H9 (cell line): Measurements from ENCODE around the gene MIPOL1. TPM values are rescaled to one million over a fixed set of nuclear protein-coding genes. Genes with fewer than 3 reads are reported as not detected.

Source experiments
- DNase-seq: peaks from one replicate; pipeline ENCODE4 v3.0.0-alpha.2; 2017
- H2AFZ ChIP-seq: one replicate; pipeline ENCODE4 v1.6.1; 2013; ENCODE audit warnings: mild to moderate bottlenecking, low read length, control low read depth, moderate library complexity
- H2AK5ac ChIP-seq: 2 replicates; pipeline ENCODE4 v1.6.1; 2013; ENCODE audit warnings: low read length, control low read depth, mixed read lengths; ENCODE audit not compliant: insufficient read length
- H2BK120ac ChIP-seq: one replicate; pipeline ENCODE4 v1.6.1; 2013; ENCODE audit warnings: low read depth, mild to moderate bottlenecking, low read length, control low read depth, inconsistent platforms; ENCODE audit not compliant: poor library complexity, severe bottlenecking
- H2BK12ac ChIP-seq: 2 replicates; pipeline ENCODE4 v1.6.1; 2013; ENCODE audit warnings: low read length, control low read depth, mixed read lengths, low read depth; ENCODE audit not compliant: insufficient read length
- H2BK15ac ChIP-seq: 2 replicates; pipeline ENCODE4 v1.6.1; 2013; ENCODE audit warnings: low read depth, low read length, control low read depth
- H2BK20ac ChIP-seq: one replicate; pipeline ENCODE4 v1.6.1; 2013; ENCODE audit warnings: low read depth, mild to moderate bottlenecking, low read length, control low read depth, inconsistent platforms; ENCODE audit not compliant: poor library complexity, severe bottlenecking
- H2BK5ac ChIP-seq: 2 replicates; pipeline ENCODE4 v1.6.1; 2013; ENCODE audit warnings: low read length, control low read depth, mixed read lengths; ENCODE audit not compliant: insufficient read length
- H3K14ac ChIP-seq: 2 replicates; pipeline ENCODE4 v1.6.1; 2013; ENCODE audit warnings: low read length, control low read depth; ENCODE audit not compliant: insufficient read depth
- H3K18ac ChIP-seq: 2 replicates; pipeline ENCODE4 v1.6.1; 2013; ENCODE audit warnings: low read depth, mild to moderate bottlenecking, mixed read lengths, low read length, control low read depth; ENCODE audit not compliant: insufficient read length
- H3K23ac ChIP-seq: 2 replicates; pipeline ENCODE4 v1.6.1; 2013; ENCODE audit warnings: low read length, control low read depth, mixed read lengths, low read depth; ENCODE audit not compliant: insufficient read length
- H3K23me2 ChIP-seq: 2 replicates; pipeline ENCODE4 v1.6.1; 2013; ENCODE audit warnings: low read depth, mild to moderate bottlenecking, mixed read lengths, low read length, control low read depth; ENCODE audit not compliant: insufficient read length, poor library complexity, severe bottlenecking
- H3K27ac ChIP-seq: 2 replicates; pipeline ENCODE4 v1.5.1; 2013; ENCODE audit warnings: low read length, control low read depth, mixed read lengths, low read depth; ENCODE audit not compliant: insufficient read length
- H3K27me3 ChIP-seq: 2 replicates; pipeline ENCODE4 v1.6.1; 2013; ENCODE audit warnings: low read length, control low read depth, inconsistent platforms; ENCODE audit not compliant: insufficient read depth
- H3K4ac ChIP-seq: 2 replicates; pipeline ENCODE4 v1.6.1; 2013; ENCODE audit warnings: low read depth, mild to moderate bottlenecking, control low read depth, inconsistent platforms, low read length, moderate library complexity
- H3K4me1 ChIP-seq: 2 replicates; pipeline ENCODE4 v1.6.1; 2013; ENCODE audit warnings: low read length, control low read depth, inconsistent platforms; ENCODE audit not compliant: insufficient read depth
- H3K4me2 ChIP-seq: 2 replicates; pipeline ENCODE4 v1.6.1; 2013; ENCODE audit warnings: low read length, control low read depth, mixed read lengths; ENCODE audit not compliant: insufficient read length, insufficient read depth
- H3K56ac ChIP-seq: 2 replicates; pipeline ENCODE4 v1.6.1; 2013; ENCODE audit warnings: low read depth, mild to moderate bottlenecking, mixed read lengths, low read length, control low read depth; ENCODE audit not compliant: insufficient read length
- H3K79me1 ChIP-seq: 2 replicates; pipeline ENCODE4 v1.6.1; 2013; ENCODE audit warnings: low read depth, mild to moderate bottlenecking, moderate library complexity, low read length, control low read depth, inconsistent platforms; ENCODE audit not compliant: insufficient read depth, poor library complexity, severe bottlenecking
- H3K79me2 ChIP-seq: 2 replicates; pipeline ENCODE4 v1.6.1; 2013; ENCODE audit warnings: low read length, control low read depth, inconsistent platforms; ENCODE audit not compliant: insufficient read depth
- H3K9ac ChIP-seq: 2 replicates; pipeline ENCODE4 v1.6.1; 2013; ENCODE audit warnings: low read length, control low read depth, mixed read lengths; ENCODE audit not compliant: insufficient read length; ENCODE audit errors: extremely low read depth
- H3K9me3 ChIP-seq: one replicate; pipeline ENCODE4 v1.6.1; 2013; ENCODE audit warnings: low read depth, low read length, inconsistent platforms; ENCODE audit not compliant: control insufficient read depth
- H3T11ph ChIP-seq: one replicate; pipeline ENCODE4 v1.6.1; 2013; ENCODE audit warnings: mild to moderate bottlenecking, low read length, control low read depth, inconsistent platforms
- H4K20me1 ChIP-seq: one replicate; pipeline ENCODE4 v1.6.1; 2013; ENCODE audit not compliant: control insufficient read depth, insufficient read length, insufficient read depth
- H4K5ac ChIP-seq: 2 replicates; pipeline ENCODE4 v1.6.1; 2013; ENCODE audit warnings: low read depth, mild to moderate bottlenecking, mixed read lengths, low read length, control low read depth; ENCODE audit not compliant: insufficient read length
- H4K8ac ChIP-seq: replicated peaks from 2 replicates; pipeline ENCODE4 v1.6.1; 2013; ENCODE audit warnings: low read length, control low read depth, mixed read lengths, low read depth; ENCODE audit not compliant: insufficient read length
- H4K91ac ChIP-seq: 2 replicates; pipeline ENCODE4 v1.6.1; 2013; ENCODE audit warnings: low read depth, mild to moderate bottlenecking, moderate library complexity, mixed read lengths, low read length, control low read depth; ENCODE audit not compliant: insufficient read length
- H3K27ac Mint-ChIP-seq, 3 experiments: 2 replicates in 2 of 3; 3 replicates in 1 of 3; pipeline ENCODE4 v1.8.0; 2020 to 2021; ENCODE audit warnings: mixed read lengths in 3 of 3, mild to moderate bottlenecking in 1 of 3, moderate library complexity in 1 of 3
- H3K27me3 Mint-ChIP-seq: 2 replicates; pipeline ENCODE4 v1.8.0; 2021; ENCODE audit warnings: low read depth, mild to moderate bottlenecking, moderate library complexity, mixed read lengths
- H3K36me3 Mint-ChIP-seq, 3 experiments: 2 replicates in 2 of 3; 3 replicates in 1 of 3; pipeline ENCODE4 v1.8.0; 2020 to 2021; ENCODE audit warnings: low read depth in 3 of 3, mixed read lengths in 3 of 3; ENCODE audit not compliant: insufficient read depth in 1 of 3
- H3K4me1 Mint-ChIP-seq, 2 experiments: 2 replicates each; pipeline ENCODE4 v1.8.0; 2020; ENCODE audit warnings: mixed read lengths in 2 of 2
- H3K4me3 Mint-ChIP-seq, 2 experiments: 2 replicates in 1 of 2; 3 replicates in 1 of 2; pipeline ENCODE4 v1.8.0; 2020 to 2021; ENCODE audit warnings: mild to moderate bottlenecking in 2 of 2, mixed read lengths in 2 of 2, moderate library complexity in 1 of 2
- H3K9me3 Mint-ChIP-seq, 2 experiments: 2 replicates in 1 of 2; 3 replicates in 1 of 2; pipeline ENCODE4 v1.8.0; 2020; ENCODE audit warnings: mild to moderate bottlenecking in 2 of 2, mixed read lengths in 2 of 2, moderate library complexity in 1 of 2
- WGBS: extraction: QIAGEN DNeasy Blood & Tissue Kit; methylation state at CpG from one replicate; pipeline ENCODE4 v1.1.7; 2013; ENCODE audit warnings: missing lambda C conversion rate, low lambda C conversion rate, mixed read lengths; ENCODE audit not compliant: insufficient read length; ENCODE audit errors: extremely low coverage; 5-methylcytosine and 5-hydroxymethylcytosine counted together
- total RNA-seq: library from RNA; stranded (reverse); gene quantifications from 2 replicates; pipeline ENCODE4 v1.2.1, GENCODE V29; 2021
- TF ChIP-seq, protein P1 (sequence below): fragments of 200-600 bp; sonication (generic); conservative IDR thresholded peaks from 3 replicates; pipeline ENCODE4 v1.8.0; 2021; ENCODE audit warnings: antibody characterized with exemption, mild to moderate bottlenecking

MIPOL1 gene
- total RNA-seq, 1 experiment from 2014 or later: 15.6 TPM

DNA sequence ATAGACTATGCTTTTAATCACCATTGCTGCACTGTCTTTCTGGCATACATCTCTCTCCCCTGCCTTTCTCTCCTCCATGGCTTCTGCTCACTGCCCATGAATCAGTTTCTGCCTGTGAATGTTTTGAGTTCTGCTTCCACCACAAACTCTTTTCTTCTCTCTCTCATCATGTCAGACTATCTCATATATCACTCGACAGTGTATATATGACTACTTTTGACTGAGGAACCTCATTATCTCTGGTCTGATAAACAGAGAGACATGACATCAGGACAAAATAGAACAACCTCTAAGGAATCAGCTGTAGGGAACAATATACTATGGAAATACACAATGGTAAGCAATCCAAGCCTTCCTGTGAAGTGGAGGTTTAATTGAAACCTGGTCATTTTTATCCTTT is 219.4 kb downstream of the MIPOL1 start:
- WGBS: no CpG with 5 or more reads among the region's 1 CpG
- H3K27me3 ChIP-seq: no peaks in the 10 kb centered on the region
- no peak overlapping the region; a peak in 1 of 7 replicates for H3K27ac Mint-ChIP-seq
- H2BK20ac ChIP-seq: no peak overlapping the region
- H2BK15ac ChIP-seq: no peak overlapping the region
- H3K9me3 Mint-ChIP-seq: no peaks in the 10 kb centered on the region
- H3K18ac ChIP-seq: no peak overlapping the region
- no peaks in the 10 kb centered on the region for H3K9me3 ChIP-seq
- H4K91ac ChIP-seq: no peak overlapping the region
- H3K79me2 ChIP-seq: no peaks in the 10 kb centered on the region
- no peak overlapping the region for H4K8ac ChIP-seq
- H2AFZ ChIP-seq: no peak overlapping the region
- no peaks in the 10 kb centered on the region for H3K27me3 Mint-ChIP-seq
- H3K9ac ChIP-seq: no peak overlapping the region
- H3K36me3 Mint-ChIP-seq: no peaks in the 10 kb centered on the region
- H4K20me1 ChIP-seq: no peaks in the 10 kb centered on the region
- H3T11ph ChIP-seq: no peak overlapping the region
- H3K4me2 ChIP-seq: no peak overlapping the region
- no peaks in the 10 kb centered on the region for H3K4me1 Mint-ChIP-seq
- DNase-seq: no peak
- no peak overlapping the region for H4K5ac ChIP-seq
- H2BK5ac ChIP-seq: no peak overlapping the region
- no peaks in the 10 kb centered on the region for H3K23me2 ChIP-seq
- no peak overlapping the region for H3K27ac ChIP-seq
- no peak overlapping the region for H3K4me3 Mint-ChIP-seq
- H3K14ac ChIP-seq: no peak overlapping the region
- TF ChIP-seq, protein P1, sequence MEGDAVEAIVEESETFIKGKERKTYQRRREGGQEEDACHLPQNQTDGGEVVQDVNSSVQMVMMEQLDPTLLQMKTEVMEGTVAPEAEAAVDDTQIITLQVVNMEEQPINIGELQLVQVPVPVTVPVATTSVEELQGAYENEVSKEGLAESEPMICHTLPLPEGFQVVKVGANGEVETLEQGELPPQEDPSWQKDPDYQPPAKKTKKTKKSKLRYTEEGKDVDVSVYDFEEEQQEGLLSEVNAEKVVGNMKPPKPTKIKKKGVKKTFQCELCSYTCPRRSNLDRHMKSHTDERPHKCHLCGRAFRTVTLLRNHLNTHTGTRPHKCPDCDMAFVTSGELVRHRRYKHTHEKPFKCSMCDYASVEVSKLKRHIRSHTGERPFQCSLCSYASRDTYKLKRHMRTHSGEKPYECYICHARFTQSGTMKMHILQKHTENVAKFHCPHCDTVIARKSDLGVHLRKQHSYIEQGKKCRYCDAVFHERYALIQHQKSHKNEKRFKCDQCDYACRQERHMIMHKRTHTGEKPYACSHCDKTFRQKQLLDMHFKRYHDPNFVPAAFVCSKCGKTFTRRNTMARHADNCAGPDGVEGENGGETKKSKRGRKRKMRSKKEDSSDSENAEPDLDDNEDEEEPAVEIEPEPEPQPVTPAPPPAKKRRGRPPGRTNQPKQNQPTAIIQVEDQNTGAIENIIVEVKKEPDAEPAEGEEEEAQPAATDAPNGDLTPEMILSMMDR: no peak
- H2BK12ac ChIP-seq: no peak overlapping the region
- H3K23ac ChIP-seq: no peak overlapping the region
- H3K4ac ChIP-seq: no peak overlapping the region
- no peak overlapping the region for H2BK120ac ChIP-seq
- no peak overlapping the region for H3K56ac ChIP-seq
- no peak overlapping the region for H2AK5ac ChIP-seq
- no peaks in the 10 kb centered on the region for H3K4me1 ChIP-seq
- H3K79me1 ChIP-seq: no peaks in the 10 kb centered on the region
